Measurements from ENCODE around the gene EHMT1. TPM values are rescaled to one million over a fixed set of nuclear protein-coding genes. Genes with fewer than 3 reads are reported as not detected.

EHMT1 gene
- total RNA-seq, 1 experiment from 2014 or later = 63.9 TPM

- CTCF ChIA-PET = no interaction called here
- no TSS peak for BruUV-seq (replicated peaks)
- ATAC-seq (no peak), DNase-seq (ENCODE audit: low read depth, low spot score) (no peak)
- Histone ChIP-seq H3K9me3 (ENCODE audit: control insufficient read depth, insufficient read depth, low read depth, low read length) (no peaks in the 10 kb centered on the region), H3K27ac (ENCODE audit: low read length) (no peak overlapping the region), H3K36me3 (ENCODE audit: control insufficient read depth, insufficient read depth, low read length) (no peaks in the 10 kb centered on the region), H3K27me3 (ENCODE audit: control insufficient read depth, insufficient read depth, low read length) (no peaks in the 10 kb centered on the region), H3K4me1 (ENCODE audit: control insufficient read depth, insufficient read depth, low read length) (no peaks in the 10 kb centered on the region), H3K4me3 (ENCODE audit: low read depth in 2 of 2, low read length in 2 of 2) (no peak overlapping the region)
- POLR2A ChIA-PET = no interaction called here
- TF ChIP-seq CTCF (IDR thresholded peaks at IDR 0.05) = no peak
- TF ChIP-seq REST (IDR thresholded peaks at IDR 0.05; ENCODE audit: insufficient read depth in 1 of 2, low read depth in 2 of 2, low read length in 1 of 2) = no peak
- no peak for TF ChIP-seq TCF7L2 (IDR thresholded peaks at IDR 0.05; ENCODE audit: low read depth, low read length)
- TF ChIP-seq POLR2AphosphoS5 (IDR thresholded peaks at IDR 0.05; ENCODE audit: low read depth, low read length) = no peak
- no peak for TF ChIP-seq SIN3A (IDR thresholded peaks at IDR 0.05; ENCODE audit: borderline replicate concordance, insufficient read depth, low read depth, low read length)
- in situ Hi-C loops (cut with HindIII; ENCODE audit: low pct_unique_long_range_greater_than_20kb, low sequenced_read_pairs) (no loop called here), intact Hi-C loops (cut with micrococcal nuclease; ENCODE audit: unreplicated experiment) (no loop called here)
Observed at GRCh38 chr9:137679249-137679648, 60.4 kb downstream of the EHMT1 start.

- intact Hi-C loops (cut with micrococcal nuclease; ENCODE audit: unreplicated experiment) (no loop called here), in situ Hi-C loops (cut with HindIII; ENCODE audit: low pct_unique_long_range_greater_than_20kb, low sequenced_read_pairs) (no loop called here)
- DNase-seq (ENCODE audit: low read depth, low spot score) (no peak), ATAC-seq (no peak)
- TF ChIP-seq CTCF (IDR thresholded peaks at IDR 0.05) (no peak), REST (IDR thresholded peaks at IDR 0.05; ENCODE audit: insufficient read depth in 1 of 2, low read depth in 2 of 2, low read length in 1 of 2) (no peak), TCF7L2 (IDR thresholded peaks at IDR 0.05; ENCODE audit: low read depth, low read length) (no peak), POLR2AphosphoS5 (IDR thresholded peaks at IDR 0.05; ENCODE audit: low read depth, low read length) (no peak), SIN3A (IDR thresholded peaks at IDR 0.05; ENCODE audit: borderline replicate concordance, insufficient read depth, low read depth, low read length) (no peak)
- Histone ChIP-seq H3K27ac (ENCODE audit: low read length) (no peak overlapping the region), H3K4me3 (ENCODE audit: low read depth in 2 of 2, low read length in 2 of 2) (no peak overlapping the region), H3K9me3 (ENCODE audit: control insufficient read depth, insufficient read depth, low read depth, low read length) (no peaks in the 10 kb centered on the region), H3K36me3 (ENCODE audit: control insufficient read depth, insufficient read depth, low read length) (no peaks in the 10 kb centered on the region), H3K27me3 (ENCODE audit: control insufficient read depth, insufficient read depth, low read length) (no peaks in the 10 kb centered on the region), H3K4me1 (ENCODE audit: control insufficient read depth, insufficient read depth, low read length) (no peaks in the 10 kb centered on the region)
- no TSS peak for BruUV-seq (replicated peaks)
- CTCF ChIA-PET = no interaction called here
- POLR2A ChIA-PET = no interaction called here
Observed at GRCh38 chr9:137679695-137680305, 61.0 kb downstream of the EHMT1 start.

Data from Panc1 (cell line).